Hematopoietic multipotent progenitor cell treated with erythropoietin and hydrocortisone succinate and interleukin-3 and kit ligand, for 17 days (in vitro differentiated cells): ENCODE results near the gene KLF14.
"Not testable (repeated sequence)": the region's sequence is repeated elsewhere in the genome, so short reads cannot be mapped to it uniquely, and the experiment has no call there.

ENCODE experiments used
- DNase-seq: peaks from one replicate; pipeline ENCODE4 v3.0.0-alpha.2; 2015; ENCODE audit warnings: low spot score

KLF14 gene

DNA sequence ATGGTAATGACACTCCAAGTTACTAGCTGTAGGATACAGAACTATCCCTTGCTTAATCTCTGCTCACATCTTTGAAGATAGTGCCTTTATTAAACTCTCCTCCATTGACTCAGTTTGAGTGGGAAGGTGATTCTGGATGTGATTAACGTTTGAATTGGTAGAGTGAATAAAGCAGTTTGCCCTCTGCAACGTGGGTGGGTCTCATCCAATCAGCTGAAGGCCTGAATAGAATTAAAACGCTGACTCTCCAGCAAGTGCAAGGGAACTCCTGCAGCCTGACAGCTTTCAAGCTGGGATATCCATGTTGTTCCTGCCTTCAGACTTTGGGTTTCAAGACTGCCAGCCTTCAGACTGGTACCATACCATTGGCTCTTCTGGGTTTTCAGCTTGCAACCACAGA lies 21.6 kb downstream of the KLF14 start:
- no peak for DNase-seq

DNA sequence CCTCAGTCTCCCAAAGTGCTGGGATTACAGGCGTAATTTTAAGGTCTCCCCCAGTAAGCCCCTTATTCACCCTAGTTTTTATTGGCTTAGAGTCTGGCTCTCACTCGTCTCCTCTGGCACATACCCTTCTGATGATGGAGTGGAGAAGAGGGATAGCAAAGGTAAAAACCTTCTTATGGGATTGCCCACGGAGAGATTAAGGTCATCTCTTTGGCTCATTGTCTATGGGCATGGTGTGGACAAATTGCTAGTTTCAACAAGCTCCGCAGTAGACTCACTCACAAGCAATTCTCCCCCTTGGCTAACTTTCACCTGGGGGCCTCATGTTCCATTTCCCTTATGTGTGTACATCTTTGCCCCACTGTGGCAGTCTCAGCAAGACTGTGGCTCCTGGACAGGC lies 25.2 kb downstream of the KLF14 start:
- DNase-seq, result no peak

DNA sequence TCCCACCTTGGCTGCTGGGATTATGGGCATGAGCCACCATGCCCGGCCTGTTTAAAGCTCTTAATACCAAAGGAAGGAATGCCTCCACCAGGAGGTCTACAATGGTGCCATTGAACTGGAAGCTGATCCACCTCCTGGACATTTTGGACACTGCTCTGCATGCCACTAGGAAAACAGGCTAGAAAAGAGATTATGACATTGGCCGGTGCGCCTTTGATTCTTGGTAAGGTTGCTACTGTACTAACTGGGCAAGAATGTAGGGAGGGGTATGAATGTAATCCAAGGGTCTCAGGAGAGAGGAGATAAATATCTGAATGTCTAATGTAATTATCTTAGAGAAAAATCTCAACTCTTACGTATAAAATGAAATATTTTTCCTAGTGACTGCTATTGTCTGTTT lies 26.0 kb downstream of the KLF14 start:
- DNase-seq, result no peak

DNA sequence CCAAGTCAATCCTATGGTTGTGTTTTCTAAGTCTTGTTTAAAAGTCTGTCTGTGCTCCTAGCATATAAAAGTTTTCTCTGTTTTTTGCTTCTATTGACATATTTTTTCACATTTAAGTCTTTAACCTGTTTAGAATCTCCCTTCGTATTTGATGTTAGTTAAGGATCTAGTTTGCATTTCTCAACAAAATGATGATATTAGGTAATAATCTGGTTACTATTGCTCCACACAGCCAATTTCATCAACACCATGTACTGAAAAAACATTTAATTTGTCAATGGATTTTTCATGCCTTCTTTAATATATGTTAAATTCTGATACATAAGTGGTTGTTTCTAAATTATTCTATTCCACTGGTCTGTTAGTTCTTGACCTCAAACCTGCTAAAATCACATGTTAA lies 30.2 kb downstream of the KLF14 start:
- DNase-seq, result no peak

DNA sequence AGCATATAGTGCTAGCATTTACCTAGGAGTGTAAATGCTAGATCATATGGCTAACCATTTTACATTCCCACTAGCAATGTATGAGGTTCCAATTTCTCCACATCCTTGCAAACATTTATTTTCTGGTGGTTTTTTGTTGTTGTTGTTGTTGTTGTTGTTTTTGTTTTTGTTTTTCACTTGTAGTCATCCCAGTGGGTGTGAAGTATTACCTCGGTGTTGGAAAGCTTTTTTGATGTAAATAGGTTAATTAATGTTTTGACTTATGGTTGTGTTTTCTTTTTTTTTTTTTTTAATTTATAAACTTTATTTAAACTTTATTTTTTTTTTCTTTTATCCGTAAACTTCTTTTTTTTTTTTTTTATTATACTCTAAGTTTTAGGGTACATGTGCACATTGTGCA lies 32.4 kb downstream of the KLF14 start:
- no peak for DNase-seq

DNA sequence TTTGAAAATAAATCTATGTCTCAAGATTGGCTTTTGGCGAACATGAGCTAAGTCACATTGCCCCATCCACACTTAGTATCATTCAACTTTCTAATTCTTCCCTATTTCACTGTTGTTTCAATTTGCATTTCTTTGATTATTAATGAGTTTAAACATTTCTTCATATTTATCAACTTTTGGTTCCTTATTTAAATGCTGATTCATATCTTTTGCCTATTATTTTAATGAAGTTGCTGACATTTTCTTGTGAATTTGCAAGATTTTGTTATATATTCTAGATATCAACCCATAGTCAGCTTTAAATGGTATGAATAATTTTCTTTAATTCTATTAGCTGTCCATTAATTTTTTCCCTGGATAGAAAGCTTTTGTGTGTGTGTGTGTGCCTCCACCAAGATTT lies 33.2 kb downstream of the KLF14 start:
- no peak for DNase-seq

DNA sequence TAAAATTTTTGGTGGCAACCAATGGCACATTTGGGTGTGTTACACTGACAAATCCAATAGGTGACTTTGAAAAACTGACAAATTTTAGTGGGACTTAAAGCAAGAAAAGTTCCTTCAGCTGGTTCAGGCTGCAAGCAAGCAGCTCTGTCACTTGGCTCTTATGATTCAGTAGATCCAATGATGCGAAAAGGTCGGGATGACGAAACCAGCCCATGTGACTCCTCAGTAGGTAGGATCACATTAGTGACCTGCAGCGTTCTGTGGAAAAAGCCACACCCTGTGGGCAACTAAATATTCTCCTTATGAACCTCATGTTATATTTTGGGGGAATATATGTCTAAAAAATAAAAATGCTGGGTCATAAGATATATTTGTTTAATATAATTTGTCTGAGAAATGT lies 34.3 kb downstream of the KLF14 start:
- DNase-seq, result no peak

DNA sequence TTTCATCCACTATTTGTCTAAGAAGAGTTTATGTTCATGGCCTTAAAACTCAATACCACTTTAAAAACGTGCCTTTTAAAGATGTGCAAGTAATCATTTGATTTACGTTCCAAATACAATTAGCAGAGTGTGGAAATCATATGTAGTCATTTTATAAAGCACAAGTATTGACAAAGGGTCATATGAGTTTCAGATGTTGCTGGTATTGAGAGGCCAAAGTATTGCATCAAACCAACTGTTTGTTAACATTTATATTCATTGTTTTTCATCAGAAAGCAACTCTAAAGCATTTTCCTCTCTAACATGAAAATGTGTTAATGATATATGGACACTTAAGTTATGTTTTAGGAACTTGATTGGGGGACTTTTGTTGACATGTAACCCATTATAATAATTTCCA lies 36.2 kb downstream of the KLF14 start:
- no peak for DNase-seq

DNA sequence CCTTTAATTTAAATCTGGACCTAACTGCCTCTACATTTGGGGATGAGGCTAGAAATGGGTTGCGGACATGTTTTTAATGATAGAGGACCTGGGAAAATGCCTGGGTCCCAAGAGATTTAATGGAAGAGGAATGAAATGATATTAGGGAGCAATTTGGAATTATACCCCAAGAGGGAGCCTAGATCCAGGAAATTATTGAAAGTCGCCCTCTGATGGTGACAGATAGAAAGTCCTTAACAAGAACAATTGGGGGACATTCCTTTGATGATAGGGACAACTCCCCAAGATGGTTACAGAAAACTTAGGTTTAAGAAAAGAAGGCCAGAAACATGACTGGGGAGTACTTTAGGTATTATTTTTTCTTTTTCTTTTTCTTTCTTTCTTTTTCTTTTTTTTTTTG lies 38.2 kb downstream of the KLF14 start:
- no peak for DNase-seq

DNA sequence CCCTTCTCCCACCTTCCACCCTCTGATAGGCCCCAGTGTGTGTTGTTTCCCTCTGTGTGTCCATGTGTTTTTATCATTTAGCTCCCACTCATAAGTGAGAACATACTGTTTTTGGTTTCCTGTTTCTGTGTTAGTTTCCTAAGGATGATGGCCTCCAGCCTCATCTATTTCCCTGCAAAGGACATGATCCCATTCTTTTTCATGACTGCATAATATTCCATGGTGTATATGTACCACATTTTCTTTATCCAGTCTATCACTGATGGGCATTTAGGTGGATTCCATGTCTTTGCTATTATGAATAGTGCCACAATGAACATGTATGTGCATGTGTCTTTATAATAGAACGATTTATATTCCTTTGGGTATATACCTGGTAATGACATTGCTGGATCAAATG lies 41.6 kb downstream of the KLF14 start:
- not testable (repeated sequence) for DNase-seq

DNA sequence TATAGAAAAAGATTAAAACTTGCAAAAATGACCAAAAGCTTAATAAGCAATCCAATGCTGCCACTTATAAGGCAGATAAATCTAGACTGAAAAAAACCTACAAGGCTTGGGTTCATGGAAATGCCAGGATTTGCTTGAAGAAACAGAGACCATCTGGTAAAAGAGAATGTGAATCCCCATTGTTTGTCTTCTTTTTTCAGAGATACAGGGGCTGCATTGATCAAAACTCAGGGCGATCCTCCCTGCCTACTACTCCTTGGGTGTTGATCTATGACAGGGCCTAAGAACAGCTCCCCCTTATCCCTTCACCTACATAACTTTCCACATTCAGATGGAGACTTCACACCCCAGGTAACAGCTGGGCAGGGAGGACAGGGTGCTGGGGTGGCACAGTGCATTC lies 44.3 kb downstream of the KLF14 start:
- no peak for DNase-seq

DNA sequence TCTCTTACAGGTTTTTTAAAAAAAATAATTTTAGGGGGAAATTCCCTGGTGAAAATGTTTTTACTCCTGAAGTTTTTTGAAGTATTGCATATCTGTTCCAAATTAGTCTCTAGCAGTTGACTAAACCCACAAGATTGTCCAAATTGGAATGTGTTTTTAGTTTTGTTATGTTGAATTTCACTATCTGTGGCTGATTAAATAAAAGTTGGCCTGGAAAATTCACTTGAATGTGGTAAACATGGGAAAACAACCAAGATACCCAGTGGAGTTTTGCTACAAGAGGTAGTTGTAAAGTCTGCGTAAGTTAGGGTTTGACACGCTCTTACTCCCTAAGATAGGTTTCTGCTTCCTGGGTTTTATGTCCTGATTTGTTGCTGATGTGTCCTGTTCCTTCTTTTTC lies 51.0 kb downstream of the KLF14 start:
- no peak for DNase-seq
